ENCODE measurements around the gene RNF175. TPM values are rescaled to one million over a fixed set of nuclear protein-coding genes. Genes with fewer than 3 reads are reported as not detected.

Gene RNF175
- total RNA-seq, 1 experiment from 2014 or later, result 5.4 TPM

DNA sequence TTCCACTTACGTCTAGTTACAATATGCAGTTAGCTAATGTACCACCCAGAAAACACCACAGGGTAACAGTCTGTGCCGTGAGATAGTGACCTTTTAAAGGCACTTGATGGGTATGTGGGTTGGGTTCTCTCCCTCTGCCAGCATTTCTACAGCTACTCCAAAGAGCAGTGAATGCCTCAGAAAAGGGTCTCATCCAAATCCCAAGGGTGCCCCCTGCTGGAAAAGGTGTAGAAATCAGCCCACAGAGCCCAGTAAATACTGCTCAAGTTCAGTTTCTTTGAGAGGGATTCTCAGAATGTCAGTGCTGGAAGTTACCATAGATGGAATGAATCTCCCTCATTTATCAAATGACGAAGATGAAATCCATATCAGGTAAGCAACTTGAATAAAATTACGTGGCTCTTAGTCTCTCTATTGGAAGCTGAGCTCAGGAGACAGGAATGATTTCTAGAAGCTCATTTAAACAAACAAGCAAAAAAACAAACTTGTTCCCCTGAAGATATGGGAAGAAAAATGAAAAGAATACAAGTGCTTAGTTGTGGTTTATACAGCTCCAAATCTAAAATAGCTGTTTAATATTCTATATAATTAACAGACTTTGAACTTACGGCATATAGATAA lies 9.5 kb downstream of the RNF175 start:
- CTCF ChIA-PET, result interaction anchor here (0.5 to 2.3 kb wide), 41 partner anchors 8 to 1616 kb away, joined by 3 to 16 read pairs (median 4); partner anchors contain the start of gene TLR2
- POLR2A ChIA-PET, result no interaction called here
- no peaks in the 10 kb centered on the region for H3K27me3 Mint-ChIP-seq (ENCODE audit: low read depth)
- ATAC-seq (peak; percentile 95), DNase-seq (ENCODE audit: low spot score) (peak; percentile 68)
- peaks cover 10% of the 10 kb centered on the region for H3K36me3 Mint-ChIP-seq
- H3K27ac Mint-ChIP-seq, result no peak overlapping the region
- TF ChIP-seq ELF4 (CRISPR knock-in tag; IDR thresholded peaks at IDR 0.05; ENCODE audit: low read depth), result no peak
- no peak for TF ChIP-seq FOXP1 (CRISPR knock-in tag; IDR thresholded peaks at IDR 0.05; ENCODE audit: borderline replicate concordance)
- TF ChIP-seq, protein P1, sequence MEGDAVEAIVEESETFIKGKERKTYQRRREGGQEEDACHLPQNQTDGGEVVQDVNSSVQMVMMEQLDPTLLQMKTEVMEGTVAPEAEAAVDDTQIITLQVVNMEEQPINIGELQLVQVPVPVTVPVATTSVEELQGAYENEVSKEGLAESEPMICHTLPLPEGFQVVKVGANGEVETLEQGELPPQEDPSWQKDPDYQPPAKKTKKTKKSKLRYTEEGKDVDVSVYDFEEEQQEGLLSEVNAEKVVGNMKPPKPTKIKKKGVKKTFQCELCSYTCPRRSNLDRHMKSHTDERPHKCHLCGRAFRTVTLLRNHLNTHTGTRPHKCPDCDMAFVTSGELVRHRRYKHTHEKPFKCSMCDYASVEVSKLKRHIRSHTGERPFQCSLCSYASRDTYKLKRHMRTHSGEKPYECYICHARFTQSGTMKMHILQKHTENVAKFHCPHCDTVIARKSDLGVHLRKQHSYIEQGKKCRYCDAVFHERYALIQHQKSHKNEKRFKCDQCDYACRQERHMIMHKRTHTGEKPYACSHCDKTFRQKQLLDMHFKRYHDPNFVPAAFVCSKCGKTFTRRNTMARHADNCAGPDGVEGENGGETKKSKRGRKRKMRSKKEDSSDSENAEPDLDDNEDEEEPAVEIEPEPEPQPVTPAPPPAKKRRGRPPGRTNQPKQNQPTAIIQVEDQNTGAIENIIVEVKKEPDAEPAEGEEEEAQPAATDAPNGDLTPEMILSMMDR (IDR thresholded peaks at IDR 0.05), result peak; percentile 53
- TF ChIP-seq, protein P2, sequence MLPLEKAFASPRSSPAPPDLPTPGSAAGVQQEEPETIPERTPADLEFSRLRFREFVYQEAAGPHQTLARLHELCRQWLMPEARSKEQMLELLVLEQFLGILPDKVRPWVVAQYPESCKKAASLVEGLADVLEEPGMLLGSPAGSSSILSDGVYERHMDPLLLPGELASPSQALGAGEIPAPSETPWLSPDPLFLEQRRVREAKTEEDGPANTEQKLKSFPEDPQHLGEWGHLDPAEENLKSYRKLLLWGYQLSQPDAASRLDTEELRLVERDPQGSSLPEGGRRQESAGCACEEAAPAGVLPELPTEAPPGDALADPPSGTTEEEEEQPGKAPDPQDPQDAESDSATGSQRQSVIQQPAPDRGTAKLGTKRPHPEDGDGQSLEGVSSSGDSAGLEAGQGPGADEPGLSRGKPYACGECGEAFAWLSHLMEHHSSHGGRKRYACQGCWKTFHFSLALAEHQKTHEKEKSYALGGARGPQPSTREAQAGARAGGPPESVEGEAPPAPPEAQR (CRISPR knock-in tag; IDR thresholded peaks at IDR 0.05), result no peak
- H3K4me1 Mint-ChIP-seq, result no peaks in the 10 kb centered on the region
- H3K9me3 Mint-ChIP-seq, result peaks cover 13% of the 10 kb centered on the region
- H3K4me3 Mint-ChIP-seq, result no peak overlapping the region

DNA sequence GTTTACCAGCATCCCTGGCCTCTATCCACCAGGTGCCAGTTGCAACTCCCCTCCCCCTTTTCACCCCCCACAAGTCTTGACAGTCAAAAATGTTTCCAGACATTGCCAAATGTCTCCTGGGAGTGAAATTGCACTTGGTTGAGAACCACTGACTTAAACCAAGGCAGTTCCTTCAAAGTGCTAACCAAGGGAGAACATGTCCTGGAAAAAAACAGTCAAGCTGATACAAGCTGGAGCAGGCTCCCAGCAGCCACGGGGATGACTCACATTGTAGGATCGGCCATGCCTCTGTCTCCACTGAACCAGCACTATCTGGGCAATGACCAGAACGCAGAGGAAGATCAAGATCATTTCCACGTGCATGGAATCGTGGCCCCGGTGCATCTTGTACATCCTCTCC lies 11.4 kb downstream of the RNF175 start:
- POLR2A ChIA-PET, result no interaction called here
- ATAC-seq, result no peak
- CTCF ChIA-PET, result no interaction called here
- Mint-ChIP-seq H3K4me1 (no peaks in the 10 kb centered on the region), H3K36me3 (peaks cover 7% of the 10 kb centered on the region), H3K9me3 (no peaks in the 10 kb centered on the region), H3K4me3 (no peak overlapping the region), H3K27me3 (ENCODE audit: low read depth) (no peaks in the 10 kb centered on the region), H3K27ac (no peak overlapping the region)
- DNase-seq (ENCODE audit: low spot score), result no peak
- TF ChIP-seq, protein P3, sequence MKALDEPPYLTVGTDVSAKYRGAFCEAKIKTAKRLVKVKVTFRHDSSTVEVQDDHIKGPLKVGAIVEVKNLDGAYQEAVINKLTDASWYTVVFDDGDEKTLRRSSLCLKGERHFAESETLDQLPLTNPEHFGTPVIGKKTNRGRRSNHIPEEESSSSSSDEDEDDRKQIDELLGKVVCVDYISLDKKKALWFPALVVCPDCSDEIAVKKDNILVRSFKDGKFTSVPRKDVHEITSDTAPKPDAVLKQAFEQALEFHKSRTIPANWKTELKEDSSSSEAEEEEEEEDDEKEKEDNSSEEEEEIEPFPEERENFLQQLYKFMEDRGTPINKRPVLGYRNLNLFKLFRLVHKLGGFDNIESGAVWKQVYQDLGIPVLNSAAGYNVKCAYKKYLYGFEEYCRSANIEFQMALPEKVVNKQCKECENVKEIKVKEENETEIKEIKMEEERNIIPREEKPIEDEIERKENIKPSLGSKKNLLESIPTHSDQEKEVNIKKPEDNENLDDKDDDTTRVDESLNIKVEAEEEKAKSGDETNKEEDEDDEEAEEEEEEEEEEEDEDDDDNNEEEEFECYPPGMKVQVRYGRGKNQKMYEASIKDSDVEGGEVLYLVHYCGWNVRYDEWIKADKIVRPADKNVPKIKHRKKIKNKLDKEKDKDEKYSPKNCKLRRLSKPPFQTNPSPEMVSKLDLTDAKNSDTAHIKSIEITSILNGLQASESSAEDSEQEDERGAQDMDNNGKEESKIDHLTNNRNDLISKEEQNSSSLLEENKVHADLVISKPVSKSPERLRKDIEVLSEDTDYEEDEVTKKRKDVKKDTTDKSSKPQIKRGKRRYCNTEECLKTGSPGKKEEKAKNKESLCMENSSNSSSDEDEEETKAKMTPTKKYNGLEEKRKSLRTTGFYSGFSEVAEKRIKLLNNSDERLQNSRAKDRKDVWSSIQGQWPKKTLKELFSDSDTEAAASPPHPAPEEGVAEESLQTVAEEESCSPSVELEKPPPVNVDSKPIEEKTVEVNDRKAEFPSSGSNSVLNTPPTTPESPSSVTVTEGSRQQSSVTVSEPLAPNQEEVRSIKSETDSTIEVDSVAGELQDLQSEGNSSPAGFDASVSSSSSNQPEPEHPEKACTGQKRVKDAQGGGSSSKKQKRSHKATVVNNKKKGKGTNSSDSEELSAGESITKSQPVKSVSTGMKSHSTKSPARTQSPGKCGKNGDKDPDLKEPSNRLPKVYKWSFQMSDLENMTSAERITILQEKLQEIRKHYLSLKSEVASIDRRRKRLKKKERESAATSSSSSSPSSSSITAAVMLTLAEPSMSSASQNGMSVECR (CRISPR knock-in tag; IDR thresholded peaks at IDR 0.05; ENCODE audit: borderline replicate concordance), result no peak
- TF ChIP-seq RELA (CRISPR knock-in tag; IDR thresholded peaks at IDR 0.05; ENCODE audit: borderline replicate concordance) (no peak), TEAD1 (CRISPR knock-in tag; IDR thresholded peaks at IDR 0.05) (no peak), ELF4 (CRISPR knock-in tag; IDR thresholded peaks at IDR 0.05; ENCODE audit: low read depth) (no peak), OVOL2 (CRISPR knock-in tag; IDR thresholded peaks at IDR 0.05; ENCODE audit: borderline replicate concordance) (no peak), ESRRA (CRISPR knock-in tag; IDR thresholded peaks at IDR 0.05; ENCODE audit: borderline replicate concordance) (no peak), MYBL2 (CRISPR knock-in tag; IDR thresholded peaks at IDR 0.05) (no peak), NFYB (CRISPR knock-in tag; conservative IDR thresholded peaks at IDR 0.05; ENCODE audit: low read depth) (no peak), FOXJ3 (CRISPR knock-in tag; IDR thresholded peaks at IDR 0.05; ENCODE audit: borderline replicate concordance) (no peak)
- TF ChIP-seq, protein P4, sequence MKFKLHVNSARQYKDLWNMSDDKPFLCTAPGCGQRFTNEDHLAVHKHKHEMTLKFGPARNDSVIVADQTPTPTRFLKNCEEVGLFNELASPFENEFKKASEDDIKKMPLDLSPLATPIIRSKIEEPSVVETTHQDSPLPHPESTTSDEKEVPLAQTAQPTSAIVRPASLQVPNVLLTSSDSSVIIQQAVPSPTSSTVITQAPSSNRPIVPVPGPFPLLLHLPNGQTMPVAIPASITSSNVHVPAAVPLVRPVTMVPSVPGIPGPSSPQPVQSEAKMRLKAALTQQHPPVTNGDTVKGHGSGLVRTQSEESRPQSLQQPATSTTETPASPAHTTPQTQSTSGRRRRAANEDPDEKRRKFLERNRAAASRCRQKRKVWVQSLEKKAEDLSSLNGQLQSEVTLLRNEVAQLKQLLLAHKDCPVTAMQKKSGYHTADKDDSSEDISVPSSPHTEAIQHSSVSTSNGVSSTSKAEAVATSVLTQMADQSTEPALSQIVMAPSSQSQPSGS (CRISPR knock-in tag; IDR thresholded peaks at IDR 0.05; ENCODE audit: borderline replicate concordance, low read depth), result no peak
- TF ChIP-seq, protein P5, sequence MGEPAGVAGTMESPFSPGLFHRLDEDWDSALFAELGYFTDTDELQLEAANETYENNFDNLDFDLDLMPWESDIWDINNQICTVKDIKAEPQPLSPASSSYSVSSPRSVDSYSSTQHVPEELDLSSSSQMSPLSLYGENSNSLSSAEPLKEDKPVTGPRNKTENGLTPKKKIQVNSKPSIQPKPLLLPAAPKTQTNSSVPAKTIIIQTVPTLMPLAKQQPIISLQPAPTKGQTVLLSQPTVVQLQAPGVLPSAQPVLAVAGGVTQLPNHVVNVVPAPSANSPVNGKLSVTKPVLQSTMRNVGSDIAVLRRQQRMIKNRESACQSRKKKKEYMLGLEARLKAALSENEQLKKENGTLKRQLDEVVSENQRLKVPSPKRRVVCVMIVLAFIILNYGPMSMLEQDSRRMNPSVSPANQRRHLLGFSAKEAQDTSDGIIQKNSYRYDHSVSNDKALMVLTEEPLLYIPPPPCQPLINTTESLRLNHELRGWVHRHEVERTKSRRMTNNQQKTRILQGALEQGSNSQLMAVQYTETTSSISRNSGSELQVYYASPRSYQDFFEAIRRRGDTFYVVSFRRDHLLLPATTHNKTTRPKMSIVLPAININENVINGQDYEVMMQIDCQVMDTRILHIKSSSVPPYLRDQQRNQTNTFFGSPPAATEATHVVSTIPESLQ (CRISPR knock-in tag; IDR thresholded peaks at IDR 0.05), result no peak
